ENCODE measurements around the gene PRKCH. TPM values are rescaled to one million over a fixed set of nuclear protein-coding genes. Genes with fewer than 3 reads are reported as not detected.

The PRKCH gene
- total RNA-seq, 3 donors from 2014 or later (not counting 1 experiment from before 2014, with no cell fraction given) = 610 to 756 (median 618) TPM

- peaks cover 21% of the 10 kb centered on the region for H3K36me3 Mint-ChIP-seq
- peaks cover 8% of the 10 kb centered on the region for H3K4me1 ChIP-seq (ENCODE audit: control insufficient read depth, insufficient read depth, low read length)
- H3K9me3 ChIP-seq (ENCODE audit: control insufficient read depth, insufficient read depth, low read length) = no peaks in the 10 kb centered on the region
- peaks cover 69% of the 10 kb centered on the region for H3K36me3 ChIP-seq (ENCODE audit: control insufficient read depth, insufficient read depth, low read length)
- no peak overlapping the region for H3K27ac ChIP-seq (ENCODE audit: low read length)
- no peak overlapping the region for H3K4me3 ChIP-seq (ENCODE audit: low read length)
- WGBS (ENCODE audit: insufficient coverage) = no CpG with 5 or more reads among the region's 1 CpG
- intact Hi-C loops (cut with micrococcal nuclease) = no loop called here
- no peaks in the 10 kb centered on the region for H3K9me3 Mint-ChIP-seq
- H3K27me3 Mint-ChIP-seq (ENCODE audit: low read depth in 2 of 2) = no peaks in the 10 kb centered on the region
- no peak overlapping the region for H3K4me3 Mint-ChIP-seq
- H3K4me1 Mint-ChIP-seq = peaks cover 41 to 46% of the 10 kb centered on the region in 2 donors
- ATAC-seq = no peak
- DNase-seq = no peak
- no peak for TF ChIP-seq CTCF (IDR thresholded peaks at IDR 0.05)
- H3K27ac Mint-ChIP-seq = no peak overlapping the region
- H3K27me3 ChIP-seq (ENCODE audit: control insufficient read depth, insufficient read depth, low read length) = no peaks in the 10 kb centered on the region
These were observed 169.8 kb downstream of the PRKCH start for GRCh38 chr14:61491224-61491623.

GRCh38 chr14:61491876-61492434, 170.6 kb downstream of the PRKCH start:
- 81% methylated on average over 5 of the region's 5 CpGs for WGBS (ENCODE audit: insufficient coverage)
- Histone ChIP-seq H3K9me3 (ENCODE audit: control insufficient read depth, insufficient read depth, low read length) (no peaks in the 10 kb centered on the region), H3K27me3 (ENCODE audit: control insufficient read depth, insufficient read depth, low read length) (no peaks in the 10 kb centered on the region), H3K4me3 (ENCODE audit: low read length) (no peak overlapping the region), H3K36me3 (ENCODE audit: control insufficient read depth, insufficient read depth, low read length) (peaks cover 69% of the 10 kb centered on the region), H3K4me1 (ENCODE audit: control insufficient read depth, insufficient read depth, low read length) (peaks cover 8% of the 10 kb centered on the region), H3K27ac (ENCODE audit: low read length) (no peak overlapping the region)
- H3K36me3 Mint-ChIP-seq = peaks cover 20% of the 10 kb centered on the region
- H3K9me3 Mint-ChIP-seq = no peaks in the 10 kb centered on the region
- intact Hi-C loops (cut with micrococcal nuclease) = no loop called here
- ATAC-seq = peak in 1 of 3 donors; percentile 48
- no peak overlapping the region for H3K27ac Mint-ChIP-seq
- no peak overlapping the region for H3K4me3 Mint-ChIP-seq
- H3K27me3 Mint-ChIP-seq (ENCODE audit: low read depth in 2 of 2) = no peaks in the 10 kb centered on the region
- no peak for DNase-seq
- TF ChIP-seq CTCF (IDR thresholded peaks at IDR 0.05) = no peak
- H3K4me1 Mint-ChIP-seq = peaks cover 45 to 48% of the 10 kb centered on the region in 2 donors

GRCh38 chr14:61492474-61492873, 171.1 kb downstream of the PRKCH start:
- Histone ChIP-seq H3K9me3 (ENCODE audit: control insufficient read depth, insufficient read depth, low read length) (no peaks in the 10 kb centered on the region), H3K36me3 (ENCODE audit: control insufficient read depth, insufficient read depth, low read length) (peaks cover 69% of the 10 kb centered on the region), H3K27ac (ENCODE audit: low read length) (peak overlapping the region; percentile 5), H3K4me3 (ENCODE audit: low read length) (no peak overlapping the region), H3K4me1 (ENCODE audit: control insufficient read depth, insufficient read depth, low read length) (peaks cover 8% of the 10 kb centered on the region), H3K27me3 (ENCODE audit: control insufficient read depth, insufficient read depth, low read length) (no peaks in the 10 kb centered on the region)
- H3K4me3 Mint-ChIP-seq = no peak overlapping the region
- no peak for TF ChIP-seq CTCF (IDR thresholded peaks at IDR 0.05)
- intact Hi-C loops (cut with micrococcal nuclease) = no loop called here
- peaks cover 45 to 48% of the 10 kb centered on the region in 2 donors for H3K4me1 Mint-ChIP-seq
- H3K36me3 Mint-ChIP-seq = peaks cover 21% of the 10 kb centered on the region
- H3K27ac Mint-ChIP-seq = no peak overlapping the region
- H3K9me3 Mint-ChIP-seq = no peaks in the 10 kb centered on the region
- H3K27me3 Mint-ChIP-seq (ENCODE audit: low read depth in 2 of 2) = no peaks in the 10 kb centered on the region
- WGBS (ENCODE audit: insufficient coverage) = 96% methylated on average over 3 of the region's 3 CpGs
- DNase-seq (peak in 1 of 2 donors; percentile 62), ATAC-seq (peak in 2 of 3 donors; percentile 34 to 52)

- 65% methylated on average over 3 of the region's 3 CpGs for WGBS (ENCODE audit: insufficient coverage)
- Mint-ChIP-seq H3K4me1 (peaks cover 46 to 47% of the 10 kb centered on the region in 2 donors), H3K4me3 (no peak overlapping the region), H3K36me3 (peaks cover 20% of the 10 kb centered on the region), H3K27me3 (ENCODE audit: low read depth in 2 of 2) (no peaks in the 10 kb centered on the region), H3K27ac (no peak overlapping the region), H3K9me3 (no peaks in the 10 kb centered on the region)
- H3K9me3 ChIP-seq (ENCODE audit: control insufficient read depth, insufficient read depth, low read length) = no peaks in the 10 kb centered on the region
- intact Hi-C loops (cut with micrococcal nuclease) = no loop called here
- DNase-seq = no peak
- H3K27ac ChIP-seq (ENCODE audit: low read length) = no peak overlapping the region
- peaks cover 8% of the 10 kb centered on the region for H3K4me1 ChIP-seq (ENCODE audit: control insufficient read depth, insufficient read depth, low read length)
- TF ChIP-seq CTCF (IDR thresholded peaks at IDR 0.05) = no peak
- H3K36me3 ChIP-seq (ENCODE audit: control insufficient read depth, insufficient read depth, low read length) = peaks cover 69% of the 10 kb centered on the region
- no peak for ATAC-seq
- H3K4me3 ChIP-seq (ENCODE audit: low read length) = no peak overlapping the region
- no peaks in the 10 kb centered on the region for H3K27me3 ChIP-seq (ENCODE audit: control insufficient read depth, insufficient read depth, low read length)
These were observed 171.9 kb downstream of the PRKCH start for GRCh38 chr14:61493239-61493638.

All from natural killer cell (primary cell).